Upper lobe of right lung (tissue), 1 donor: ENCODE data around the gene ANKRD6. TPM values are rescaled to one million over a fixed set of nuclear protein-coding genes. Genes with fewer than 3 reads are reported as not detected.

Source experiments
- ATAC-seq: fragments of 200-7000 bp; cut with Tn5 transposase; one replicate; pipeline ENCODE4 v1.9.1; 2020; ENCODE audit warnings: mild to moderate bottlenecking, moderate library complexity
- DNase-seq: peaks from one replicate; pipeline ENCODE4 v3.0.0-alpha.2; 2020
- H3K27ac ChIP-seq: fragments of 200-600 bp; one replicate; pipeline ENCODE4 v1.8.0; 2022
- H3K27me3 ChIP-seq: fragments of 200-600 bp; one replicate; pipeline ENCODE4 v1.8.0; 2022; ENCODE audit warnings: mild to moderate bottlenecking
- H3K36me3 ChIP-seq: fragments of 200-600 bp; one replicate; pipeline ENCODE4 v1.8.0; 2022
- H3K4me1 ChIP-seq: fragments of 200-600 bp; one replicate; pipeline ENCODE4 v1.8.0; 2022
- H3K4me3 ChIP-seq: fragments of 200-600 bp; one replicate; pipeline ENCODE4 v1.8.0; 2022; ENCODE audit warnings: mild to moderate bottlenecking
- H3K9me3 ChIP-seq: fragments of 200-600 bp; one replicate; pipeline ENCODE4 v1.8.0; 2022
- intact Hi-C: fragments of 100-400 bp; cut with DNase I; formaldehyde crosslinking; loops from one replicate; pipeline ENCODE4 v1.11.0; 2022
- total RNA-seq: library from RNA; stranded (reverse); fragmentation: NEBNext Ultra II Directional; extraction: Animal tissue kit (Norgen Biotek cat#: 25700); gene quantifications from one replicate; pipeline ENCODE4 v1.2.1, GENCODE V29; 2021
- TF ChIP-seq, protein P1 (sequence below): fragments of 200-600 bp; IDR thresholded peaks from one replicate; pipeline ENCODE4 v1.8.0; 2022; ENCODE audit warnings: antibody characterized with exemption
- donor health status: DM: no; HTN: yes; CAD: no; lungs with severe emphysema.

ANKRD6 gene
- total RNA-seq, 1 donor from 2014 or later: 20.2 TPM

DNA sequence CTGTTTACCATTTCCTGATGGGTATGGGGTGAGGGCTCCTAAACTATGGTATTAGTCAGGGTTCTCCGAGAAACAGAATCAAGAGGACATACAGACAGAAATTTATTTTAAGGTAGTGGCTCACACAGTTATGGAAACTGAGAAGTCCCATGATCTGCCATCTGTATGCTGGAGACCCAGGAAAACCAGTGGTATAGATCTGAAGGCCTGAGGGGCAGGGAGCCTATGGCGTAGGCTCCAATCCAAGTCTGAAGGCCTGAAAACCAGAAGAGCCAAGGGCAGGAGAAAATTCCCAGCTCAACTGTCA lies 93.6 kb downstream of the ANKRD6 start:
- Histone ChIP-seq H3K4me1 (no peaks in the 10 kb centered on the region), H3K27me3 (no peaks in the 10 kb centered on the region), H3K36me3 (no peaks in the 10 kb centered on the region), H3K4me3 (no peak overlapping the region), H3K27ac (no peak overlapping the region), H3K9me3 (no peaks in the 10 kb centered on the region)
- ATAC-seq: no peak
- TF ChIP-seq, protein P1, sequence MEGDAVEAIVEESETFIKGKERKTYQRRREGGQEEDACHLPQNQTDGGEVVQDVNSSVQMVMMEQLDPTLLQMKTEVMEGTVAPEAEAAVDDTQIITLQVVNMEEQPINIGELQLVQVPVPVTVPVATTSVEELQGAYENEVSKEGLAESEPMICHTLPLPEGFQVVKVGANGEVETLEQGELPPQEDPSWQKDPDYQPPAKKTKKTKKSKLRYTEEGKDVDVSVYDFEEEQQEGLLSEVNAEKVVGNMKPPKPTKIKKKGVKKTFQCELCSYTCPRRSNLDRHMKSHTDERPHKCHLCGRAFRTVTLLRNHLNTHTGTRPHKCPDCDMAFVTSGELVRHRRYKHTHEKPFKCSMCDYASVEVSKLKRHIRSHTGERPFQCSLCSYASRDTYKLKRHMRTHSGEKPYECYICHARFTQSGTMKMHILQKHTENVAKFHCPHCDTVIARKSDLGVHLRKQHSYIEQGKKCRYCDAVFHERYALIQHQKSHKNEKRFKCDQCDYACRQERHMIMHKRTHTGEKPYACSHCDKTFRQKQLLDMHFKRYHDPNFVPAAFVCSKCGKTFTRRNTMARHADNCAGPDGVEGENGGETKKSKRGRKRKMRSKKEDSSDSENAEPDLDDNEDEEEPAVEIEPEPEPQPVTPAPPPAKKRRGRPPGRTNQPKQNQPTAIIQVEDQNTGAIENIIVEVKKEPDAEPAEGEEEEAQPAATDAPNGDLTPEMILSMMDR: no peak
- no peak for DNase-seq
- intact Hi-C loops: no loop called here

DNA sequence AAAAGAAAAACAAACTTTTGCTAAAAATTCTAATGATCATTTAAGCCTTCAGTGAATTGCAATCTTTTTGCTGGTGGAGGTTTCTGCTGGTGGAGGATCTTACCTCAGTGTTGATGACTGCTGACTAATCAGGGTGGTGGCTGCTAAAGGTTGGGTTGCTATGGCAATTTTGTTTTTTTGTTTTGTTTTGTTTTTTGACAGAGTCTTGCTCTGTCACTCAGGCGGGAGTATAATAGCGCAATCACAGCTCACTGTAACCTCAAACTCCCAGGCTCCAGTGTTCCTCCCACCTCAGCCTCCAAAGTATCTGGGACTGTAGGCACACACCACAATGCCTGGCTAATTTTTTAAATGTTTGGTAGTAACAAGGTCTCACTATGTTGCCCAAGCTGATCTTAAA lies 94.7 kb downstream of the ANKRD6 start:
- H3K27me3 ChIP-seq: no peaks in the 10 kb centered on the region
- no peak for DNase-seq
- no peak overlapping the region for H3K4me3 ChIP-seq
- H3K36me3 ChIP-seq: no peaks in the 10 kb centered on the region
- no peaks in the 10 kb centered on the region for H3K4me1 ChIP-seq
- intact Hi-C loops: no loop called here
- ATAC-seq: no peak
- H3K9me3 ChIP-seq: no peaks in the 10 kb centered on the region
- no peak overlapping the region for H3K27ac ChIP-seq
- TF ChIP-seq, protein P1: no peak

DNA sequence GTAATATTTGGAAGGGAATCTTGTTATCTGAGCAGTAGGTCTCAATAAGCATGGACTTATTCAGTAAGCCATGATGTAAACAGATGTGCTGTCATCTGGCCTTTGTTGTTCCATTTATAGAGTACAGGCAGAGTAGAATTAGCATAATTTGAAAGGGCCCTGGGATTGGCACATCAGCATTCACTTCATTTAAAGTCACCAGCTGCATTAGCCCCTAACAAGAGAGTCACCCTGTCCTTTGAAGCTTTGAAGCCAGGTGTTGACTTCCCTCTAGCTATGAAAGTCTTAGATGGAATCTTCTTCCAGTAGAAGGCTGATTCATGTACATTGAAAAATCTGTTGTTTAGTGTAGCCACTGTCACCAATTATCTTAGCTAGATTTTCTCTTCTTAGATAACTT lies 95.9 kb downstream of the ANKRD6 start:
- TF ChIP-seq, protein P1: no peak
- H3K4me1 ChIP-seq: no peaks in the 10 kb centered on the region
- H3K9me3 ChIP-seq: no peaks in the 10 kb centered on the region

DNA sequence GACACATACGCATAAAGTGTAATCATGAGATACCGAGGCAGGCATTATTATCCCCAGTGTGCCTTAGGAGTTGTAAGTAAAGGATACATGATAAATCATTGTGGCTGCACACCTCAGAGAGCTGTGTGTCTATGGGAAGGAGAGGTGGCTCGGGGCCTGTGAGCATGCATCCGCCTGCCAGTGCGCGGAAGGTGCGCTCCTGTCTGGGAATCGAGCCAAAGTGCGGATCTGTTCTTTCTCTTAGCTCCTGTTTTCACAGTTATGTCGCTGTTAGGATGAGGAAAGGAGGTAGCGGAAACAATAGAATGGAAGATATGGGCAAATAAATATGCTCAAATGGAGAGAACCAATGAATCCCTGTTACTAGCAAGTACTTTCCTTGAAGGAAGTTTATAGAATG lies 98.0 kb downstream of the ANKRD6 start:
- Histone ChIP-seq H3K36me3 (no peaks in the 10 kb centered on the region), H3K4me1 (no peaks in the 10 kb centered on the region), H3K9me3 (no peaks in the 10 kb centered on the region), H3K27me3 (no peaks in the 10 kb centered on the region), H3K27ac (no peak overlapping the region), H3K4me3 (no peak overlapping the region)
- TF ChIP-seq, protein P1: no peak
- intact Hi-C loops: no loop called here
- DNase-seq (no peak), ATAC-seq (no peak)

More for the DNA sequence above, 95.9 kb downstream of the ANKRD6 start:
- Histone ChIP-seq H3K4me3 (no peak overlapping the region), H3K27me3 (no peaks in the 10 kb centered on the region), H3K27ac (no peak overlapping the region), H3K36me3 (no peaks in the 10 kb centered on the region)
- ATAC-seq: no peak
- no peak for DNase-seq
- intact Hi-C loops: no loop called here

DNA sequence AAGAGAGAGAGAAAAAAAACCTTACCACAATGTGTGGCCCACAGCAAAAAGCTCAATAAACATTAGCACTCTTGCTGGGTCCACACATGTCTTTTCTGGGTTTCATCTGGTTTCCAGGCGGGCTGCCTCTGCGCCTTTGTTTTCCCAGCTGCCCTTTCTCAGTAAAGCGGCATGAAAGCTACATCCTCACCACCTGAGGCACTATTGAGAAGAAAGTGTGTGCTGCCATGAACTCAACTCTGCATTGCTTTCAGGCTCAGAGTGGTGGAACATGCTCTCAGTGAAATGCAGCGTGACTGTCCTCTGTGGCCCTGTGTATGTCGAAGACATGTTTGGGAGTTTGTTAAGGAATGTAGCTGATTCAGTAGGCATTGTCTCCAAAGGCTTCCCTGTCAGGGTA lies 103.3 kb downstream of the ANKRD6 start:
- TF ChIP-seq, protein P1: no peak
- DNase-seq: no peak
- H3K4me3 ChIP-seq: no peak overlapping the region
- no peaks in the 10 kb centered on the region for H3K4me1 ChIP-seq
- H3K36me3 ChIP-seq: no peaks in the 10 kb centered on the region
- H3K27ac ChIP-seq: no peak overlapping the region
- no peaks in the 10 kb centered on the region for H3K27me3 ChIP-seq
- intact Hi-C loops: no loop called here
- no peaks in the 10 kb centered on the region for H3K9me3 ChIP-seq
- ATAC-seq: no peak

DNA sequence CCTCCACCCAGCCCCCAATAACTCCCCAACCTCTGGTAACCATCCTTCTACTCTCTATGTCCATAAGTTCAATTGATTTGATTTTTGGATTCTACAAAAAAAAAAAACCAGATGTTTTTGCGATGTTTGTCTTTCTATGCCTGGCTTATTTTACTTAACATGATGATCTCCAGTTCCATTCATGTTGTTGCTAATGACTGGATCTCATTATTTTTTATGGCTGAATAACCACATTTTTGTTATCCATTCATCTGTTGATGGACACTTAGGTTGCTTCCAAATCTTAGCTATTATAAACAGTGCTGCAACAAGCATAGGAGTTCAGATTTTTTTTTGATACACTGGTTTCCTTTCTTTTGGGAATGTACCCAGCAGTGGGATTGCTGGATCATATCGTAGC lies 106.8 kb downstream of the ANKRD6 start:
- Histone ChIP-seq H3K27me3 (no peaks in the 10 kb centered on the region), H3K9me3 (no peaks in the 10 kb centered on the region), H3K4me3 (no peak overlapping the region), H3K4me1 (no peaks in the 10 kb centered on the region), H3K27ac (no peak overlapping the region), H3K36me3 (no peaks in the 10 kb centered on the region)
- DNase-seq: no peak
- TF ChIP-seq, protein P1: no peak
- no peak for ATAC-seq
- intact Hi-C loops: no loop called here
